ENCODE data around the gene PIK3CB.

The PIK3CB gene

GRCh38 chr3:138834596-138835396 lies at the start of gene PIK3CB:
TSS of gene PIK3CB (minus strand) at chr3:138834928. CDS start at chr3:138759343, 75,585 bp downstream.
- H3K27me3 Mint-ChIP-seq = no peaks in the 10 kb centered on the region
- peak within 1 kb of the TSS; percentile 93 to 94 for H3K4me3 Mint-ChIP-seq
- peak; percentile 85 for DNase-seq
- ATAC-seq = peak; percentile 94
- H3K9me3 Mint-ChIP-seq = no peaks in the 10 kb centered on the region
- H3K4me1 Mint-ChIP-seq = peaks cover 34% of the 10 kb centered on the region
- peak within 1 kb of the TSS; percentile 96 to 98 for H3K27ac Mint-ChIP-seq

GRCh38 chr3:138881233-138881632 lies 46.5 kb upstream of the PIK3CB start:
- Mint-ChIP-seq H3K4me1 (peaks cover 1% of the 10 kb centered on the region), H3K4me3 (no peak overlapping the region), H3K27ac (no peak overlapping the region), H3K9me3 (peaks cover 2 to 7% of the 10 kb centered on the region in 2 donors), H3K27me3 (no peaks in the 10 kb centered on the region)
- DNase-seq (no peak), ATAC-seq (no peak)

GRCh38 chr3:138879541-138880380 lies 45.0 kb upstream of the PIK3CB start:
- Mint-ChIP-seq H3K27me3 (no peaks in the 10 kb centered on the region), H3K4me1 (peaks cover 9% of the 10 kb centered on the region), H3K4me3 (no peak overlapping the region), H3K27ac (no peak overlapping the region), H3K9me3 (peaks cover 11 to 15% of the 10 kb centered on the region in 2 donors)
- ATAC-seq (no peak), DNase-seq (no peak)

- DNase-seq (no peak), ATAC-seq (no peak)
Measured at GRCh38 chr3:138877226-138877625, 42.5 kb upstream of the PIK3CB start.

GRCh38 chr3:138875754-138876664 lies 41.3 kb upstream of the PIK3CB start:
- ATAC-seq (peak; percentile 85), DNase-seq (no peak)
- Mint-ChIP-seq H3K4me1 (peaks cover 9% of the 10 kb centered on the region), H3K4me3 (peak overlapping the region in 1 of 2 donors; percentile 1), H3K9me3 (peaks cover 11 to 15% of the 10 kb centered on the region in 2 donors), H3K27me3 (no peaks in the 10 kb centered on the region), H3K27ac (peak overlapping the region; percentile 9 to 59)

More at GRCh38 chr3:138877226-138877625, 42.5 kb upstream of the PIK3CB start:
- H3K4me1 Mint-ChIP-seq = peaks cover 9% of the 10 kb centered on the region
- H3K9me3 Mint-ChIP-seq = peaks cover 11 to 15% of the 10 kb centered on the region in 2 donors
- H3K27ac Mint-ChIP-seq = no peak overlapping the region
- H3K27me3 Mint-ChIP-seq = no peaks in the 10 kb centered on the region
- no peak overlapping the region for H3K4me3 Mint-ChIP-seq

- Mint-ChIP-seq H3K27ac (peak overlapping the region in 1 of 2 donors; percentile 59), H3K4me1 (peaks cover 9% of the 10 kb centered on the region), H3K27me3 (no peaks in the 10 kb centered on the region), H3K9me3 (peaks cover 11 to 15% of the 10 kb centered on the region in 2 donors), H3K4me3 (no peak overlapping the region)
- ATAC-seq (no peak), DNase-seq (no peak)
Measured at GRCh38 chr3:138875096-138875753, 40.5 kb upstream of the PIK3CB start.

- Mint-ChIP-seq H3K4me3 (no peak overlapping the region), H3K27me3 (no peaks in the 10 kb centered on the region), H3K27ac (no peak overlapping the region), H3K4me1 (peaks cover 9% of the 10 kb centered on the region), H3K9me3 (peaks cover 11 to 15% of the 10 kb centered on the region in 2 donors)
- DNase-seq (no peak), ATAC-seq (no peak)
Measured at GRCh38 chr3:138873471-138874278, 38.9 kb upstream of the PIK3CB start.

GRCh38 chr3:138872632-138873031 lies 37.9 kb upstream of the PIK3CB start:
- DNase-seq (no peak), ATAC-seq (no peak)
- Mint-ChIP-seq H3K4me1 (peaks cover 9% of the 10 kb centered on the region), H3K9me3 (peaks cover 11 to 15% of the 10 kb centered on the region in 2 donors), H3K27me3 (no peaks in the 10 kb centered on the region), H3K27ac (no peak overlapping the region), H3K4me3 (no peak overlapping the region)

- H3K4me1 Mint-ChIP-seq = no peaks in the 10 kb centered on the region
- H3K9me3 Mint-ChIP-seq = no peaks in the 10 kb centered on the region
- no peak for ATAC-seq
- no peak for DNase-seq
- H3K27ac Mint-ChIP-seq = no peak overlapping the region
- H3K27me3 Mint-ChIP-seq = no peaks in the 10 kb centered on the region
- H3K4me3 Mint-ChIP-seq = no peak overlapping the region
Measured at GRCh38 chr3:138867996-138868395, 33.3 kb upstream of the PIK3CB start.

- ATAC-seq (no peak), DNase-seq (no peak)
- peak overlapping the region in 1 of 2 donors; percentile 14 for H3K27ac Mint-ChIP-seq
- H3K9me3 Mint-ChIP-seq = no peaks in the 10 kb centered on the region
- H3K27me3 Mint-ChIP-seq = no peaks in the 10 kb centered on the region
- H3K4me1 Mint-ChIP-seq = no peaks in the 10 kb centered on the region
- no peak overlapping the region for H3K4me3 Mint-ChIP-seq
Measured at GRCh38 chr3:138863776-138864113, 29.0 kb upstream of the PIK3CB start.

- ATAC-seq = peak; percentile 67
- Mint-ChIP-seq H3K4me3 (no peak overlapping the region), H3K9me3 (no peaks in the 10 kb centered on the region), H3K4me1 (no peaks in the 10 kb centered on the region), H3K27me3 (no peaks in the 10 kb centered on the region), H3K27ac (no peak overlapping the region)
- DNase-seq = peak in 1 of 2 donors; percentile 13
Measured at GRCh38 chr3:138862924-138863775, 28.4 kb upstream of the PIK3CB start.

GRCh38 chr3:138862531-138862923 lies 27.8 kb upstream of the PIK3CB start:
- DNase-seq (no peak), ATAC-seq (no peak)
- no peak overlapping the region for H3K27ac Mint-ChIP-seq
- H3K9me3 Mint-ChIP-seq = no peaks in the 10 kb centered on the region
- no peaks in the 10 kb centered on the region for H3K4me1 Mint-ChIP-seq
- no peaks in the 10 kb centered on the region for H3K27me3 Mint-ChIP-seq
- H3K4me3 Mint-ChIP-seq = no peak overlapping the region

- Mint-ChIP-seq H3K27me3 (no peaks in the 10 kb centered on the region), H3K4me1 (no peaks in the 10 kb centered on the region), H3K27ac (no peak overlapping the region), H3K4me3 (no peak overlapping the region), H3K9me3 (no peaks in the 10 kb centered on the region)
- no peak for ATAC-seq
- no peak for DNase-seq
Measured at GRCh38 chr3:138861798-138862197, 27.1 kb upstream of the PIK3CB start.
